Measurements from ENCODE around the gene COPS3. TPM values are rescaled to one million over a fixed set of nuclear protein-coding genes. Genes with fewer than 3 reads are reported as not detected.

The COPS3 gene
- total and polyA plus RNA-seq, 9 of the 15 experiments (the other 6 are each of a cell fraction or from before 2014, with no cell fraction given) = 92.4 to 295 (median 167) TPM

DNA sequence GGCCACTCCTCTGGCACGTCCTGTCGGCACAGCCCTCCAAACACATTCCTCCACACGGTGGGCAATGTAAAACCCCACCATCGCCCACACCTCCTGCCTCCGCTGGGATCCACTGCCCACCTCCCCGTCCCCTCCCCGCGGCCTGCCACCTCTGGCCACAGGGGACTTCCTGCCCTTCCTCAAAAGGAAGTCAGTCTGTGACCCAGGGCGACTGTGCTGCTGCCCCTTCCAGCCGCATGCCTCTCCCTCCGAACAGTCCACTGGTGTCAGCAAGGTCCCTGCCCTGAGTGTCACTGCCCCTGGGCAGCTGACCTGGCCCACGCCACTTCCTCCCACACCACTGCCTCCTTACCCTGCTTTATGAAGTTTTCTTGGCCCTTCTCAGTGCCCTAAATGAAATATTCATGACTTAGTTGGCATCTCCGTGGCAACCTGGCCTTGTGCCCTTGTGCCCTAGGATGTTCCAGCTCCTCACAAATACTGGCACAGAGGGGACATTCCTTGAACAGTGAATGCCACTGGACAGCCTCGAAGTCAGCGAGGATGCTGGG, 76.9 kb downstream of the COPS3 start:
- peaks cover 48% of the 10 kb centered on the region; the same call in 2 of the 3 replicates for H3K36me3 ChIP-seq (ENCODE audit: control insufficient read depth, insufficient read depth, low read length)
- no peak for DNase-seq (ENCODE audit: extremely low read depth in 1 of 4, low spot score in 3 of 4)
- no TSS peak for BruUV-seq (replicated peaks)
- in situ Hi-C loops (cut with MboI) = no loop called here
- 31% methylated on average over 12 of the region's 15 CpGs for WGBS (ENCODE audit: insufficient coverage, low coverage, missing lambda C conversion rate)
- intact Hi-C loops (cut with micrococcal nuclease) = no loop called here
- H3K9me1 ChIP-seq (ENCODE audit: control insufficient read depth, insufficient read depth, low read length) = no peaks in the 10 kb centered on the region
- H3K27ac ChIP-seq (ENCODE audit: extremely low read depth, low read depth, low read length) = peak overlapping the region; percentile 92
- H3K79me2 ChIP-seq (ENCODE audit: control insufficient read depth, insufficient read depth, low read length) = peaks cover 47% of the 10 kb centered on the region
- no peak for FAIRE-seq
- ChIA-PET POLR2A (interaction anchor here (0.8 kb wide), 1 partner anchor 16 kb away, joined by 3 read pairs; no protein-coding TSS in a partner anchor), CTCF (ENCODE audit: low intra/inter-chr PET ratio) (no interaction called here)
- no peak for ATAC-seq
- no peaks in the 10 kb centered on the region for H3K27me3 ChIP-seq (ENCODE audit: control insufficient read depth in 2 of 2, insufficient read depth in 2 of 2, low read length in 2 of 2)
- H3K9ac ChIP-seq (ENCODE audit: insufficient read depth in 1 of 2, low read depth in 2 of 2, low read length in 2 of 2) = peak overlapping the region; percentile 88 to 97
- H4K20me1 ChIP-seq (replicated peaks; ENCODE audit: control insufficient read depth, insufficient read depth, low read length) = no peaks in the 10 kb centered on the region
- H3K4me2 ChIP-seq (ENCODE audit: insufficient read depth, low read length) = peak overlapping the region; percentile 84
- H3K4me1 ChIP-seq (replicated peaks in 1 of 2; ENCODE audit: control insufficient read depth in 2 of 2, insufficient read depth in 2 of 2, low read length in 2 of 2) = peaks cover 10 to 39% of the 10 kb centered on the region in 2 experiments; a peak in 4 of 5 replicates
- H3K9me3 ChIP-seq (replicated peaks; ENCODE audit: control insufficient read depth, insufficient read depth, low read depth, low read length) = no peaks in the 10 kb centered on the region
- TF ChIP-seq, protein P1, sequence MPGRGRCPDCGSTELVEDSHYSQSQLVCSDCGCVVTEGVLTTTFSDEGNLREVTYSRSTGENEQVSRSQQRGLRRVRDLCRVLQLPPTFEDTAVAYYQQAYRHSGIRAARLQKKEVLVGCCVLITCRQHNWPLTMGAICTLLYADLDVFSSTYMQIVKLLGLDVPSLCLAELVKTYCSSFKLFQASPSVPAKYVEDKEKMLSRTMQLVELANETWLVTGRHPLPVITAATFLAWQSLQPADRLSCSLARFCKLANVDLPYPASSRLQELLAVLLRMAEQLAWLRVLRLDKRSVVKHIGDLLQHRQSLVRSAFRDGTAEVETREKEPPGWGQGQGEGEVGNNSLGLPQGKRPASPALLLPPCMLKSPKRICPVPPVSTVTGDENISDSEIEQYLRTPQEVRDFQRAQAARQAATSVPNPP (IDR thresholded peaks at IDR 0.05; ENCODE audit: borderline replicate concordance, insufficient read depth, insufficient read length) = no peak
- TF ChIP-seq RBFOX2 (IDR thresholded peaks at IDR 0.05; ENCODE audit: low read depth, low read length) = 0 out of 2 replicates have a peak, but pooled peaks have one; percentile 12
- H2AFZ ChIP-seq (ENCODE audit: low read depth, low read length) = no peak overlapping the region
- H3K4me3 ChIP-seq = peak overlapping the region; percentile 66

GRCh38 chr17:17203173-17203730, 77.8 kb downstream of the COPS3 start:
- Histone ChIP-seq H3K9me3 (replicated peaks; ENCODE audit: control insufficient read depth, insufficient read depth, low read depth, low read length) (no peaks in the 10 kb centered on the region), H2AFZ (ENCODE audit: low read depth, low read length) (no peak overlapping the region), H3K79me2 (ENCODE audit: control insufficient read depth, insufficient read depth, low read length) (peaks cover 47% of the 10 kb centered on the region), H3K4me3 (no peak overlapping the region), H3K36me3 (ENCODE audit: control insufficient read depth, insufficient read depth, low read length) (peaks cover 48% of the 10 kb centered on the region; the same call in 2 of the 3 replicates), H3K4me1 (replicated peaks in 1 of 2; ENCODE audit: control insufficient read depth in 2 of 2, insufficient read depth in 2 of 2, low read length in 2 of 2) (peaks cover 10 to 39% of the 10 kb centered on the region in 2 experiments; a peak in 4 of 5 replicates), H3K9me1 (ENCODE audit: control insufficient read depth, insufficient read depth, low read length) (no peaks in the 10 kb centered on the region), H3K27me3 (ENCODE audit: control insufficient read depth in 2 of 2, insufficient read depth in 2 of 2, low read length in 2 of 2) (no peaks in the 10 kb centered on the region), H3K27ac (ENCODE audit: extremely low read depth, low read depth, low read length) (no peak overlapping the region), H3K9ac (ENCODE audit: insufficient read depth in 1 of 2, low read depth in 2 of 2, low read length in 2 of 2) (peak overlapping the region in 1 of 2 experiments; percentile 80; a peak in 2 of 4 replicates), H3K4me2 (ENCODE audit: insufficient read depth, low read length) (peak overlapping the region; percentile 84; the same call in 1 of the 2 replicates), H4K20me1 (replicated peaks; ENCODE audit: control insufficient read depth, insufficient read depth, low read length) (no peaks in the 10 kb centered on the region)
- no TSS peak for BruUV-seq (replicated peaks)
- in situ Hi-C loops (cut with MboI) = no loop called here
- DNase-seq (ENCODE audit: extremely low read depth in 1 of 4, low spot score in 3 of 4) (no peak), ATAC-seq (no peak), FAIRE-seq (no peak)
- 98% methylated on average over 8 of the region's 15 CpGs for WGBS (ENCODE audit: insufficient coverage, low coverage, missing lambda C conversion rate)
- POLR2A ChIA-PET = no interaction called here
- intact Hi-C loops (cut with micrococcal nuclease) = no loop called here
- CTCF ChIA-PET (ENCODE audit: low intra/inter-chr PET ratio) = no interaction called here
- TF ChIP-seq XRCC5 (IDR thresholded peaks at IDR 0.05; ENCODE audit: low read depth, low read length) (no peak), ATF2 (CRISPR knock-in tag; IDR thresholded peaks at IDR 0.05) (no peak), HOXB6 (CRISPR knock-in tag; IDR thresholded peaks at IDR 0.05; ENCODE audit: borderline replicate concordance) (no peak), ZFX (CRISPR knock-in tag; IDR thresholded peaks at IDR 0.05) (no peak), TCF3 (CRISPR knock-in tag; IDR thresholded peaks at IDR 0.05) (no peak), GABPB2 (CRISPR knock-in tag; conservative IDR thresholded peaks at IDR 0.05) (no peak)
- TF ChIP-seq, protein P2, sequence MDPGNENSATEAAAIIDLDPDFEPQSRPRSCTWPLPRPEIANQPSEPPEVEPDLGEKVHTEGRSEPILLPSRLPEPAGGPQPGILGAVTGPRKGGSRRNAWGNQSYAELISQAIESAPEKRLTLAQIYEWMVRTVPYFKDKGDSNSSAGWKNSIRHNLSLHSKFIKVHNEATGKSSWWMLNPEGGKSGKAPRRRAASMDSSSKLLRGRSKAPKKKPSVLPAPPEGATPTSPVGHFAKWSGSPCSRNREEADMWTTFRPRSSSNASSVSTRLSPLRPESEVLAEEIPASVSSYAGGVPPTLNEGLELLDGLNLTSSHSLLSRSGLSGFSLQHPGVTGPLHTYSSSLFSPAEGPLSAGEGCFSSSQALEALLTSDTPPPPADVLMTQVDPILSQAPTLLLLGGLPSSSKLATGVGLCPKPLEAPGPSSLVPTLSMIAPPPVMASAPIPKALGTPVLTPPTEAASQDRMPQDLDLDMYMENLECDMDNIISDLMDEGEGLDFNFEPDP (CRISPR knock-in tag; IDR thresholded peaks at IDR 0.05) = no peak

All from K562 (cell line).